ENCODE measurements around the gene OOEP. TPM values are rescaled to one million over a fixed set of nuclear protein-coding genes. Genes with fewer than 3 reads are reported as not detected.

OOEP gene
- total RNA-seq, 1 donor from 2014 or later, result not detected

- H3K27ac Mint-ChIP-seq, result no peak overlapping the region
- ATAC-seq (ENCODE audit: low read depth) (no peak), DNase-seq (no peak)
- intact Hi-C loops (cut with micrococcal nuclease), result no loop called here
- no peaks in the 10 kb centered on the region for H3K36me3 Mint-ChIP-seq (ENCODE audit: low read depth)
- H3K4me1 Mint-ChIP-seq, result peaks cover 6% of the 10 kb centered on the region
- H3K4me3 Mint-ChIP-seq, result no peak overlapping the region
- peaks cover 2% of the 10 kb centered on the region for H3K9me3 Mint-ChIP-seq
- TF ChIP-seq CTCF (IDR thresholded peaks at IDR 0.05), result no peak
- ChIA-PET CTCF (no interaction called here), POLR2A (interaction anchor here (0.9 kb wide), 1 partner anchor 48 kb away, joined by 3 read pairs; no protein-coding TSS in a partner anchor)
- H3K27me3 Mint-ChIP-seq, result no peaks in the 10 kb centered on the region
Measured at GRCh38 chr6:73377225-73377624, 7.5 kb upstream of the OOEP start.

GRCh38 chr6:73375216-73375615 is 5.5 kb upstream of the OOEP start:
- Mint-ChIP-seq H3K4me3 (no peak overlapping the region), H3K27ac (no peak overlapping the region), H3K27me3 (no peaks in the 10 kb centered on the region), H3K4me1 (peaks cover 6% of the 10 kb centered on the region), H3K36me3 (ENCODE audit: low read depth) (no peaks in the 10 kb centered on the region), H3K9me3 (peaks cover 2% of the 10 kb centered on the region)
- ATAC-seq (ENCODE audit: low read depth), result no peak
- no peak for DNase-seq
- ChIA-PET POLR2A (no interaction called here), CTCF (interaction anchor here (0.5 kb wide), 1 partner anchor 122 kb away, joined by 3 read pairs; no protein-coding TSS in a partner anchor)
- intact Hi-C loops (cut with micrococcal nuclease), result no loop called here
- TF ChIP-seq CTCF (IDR thresholded peaks at IDR 0.05), result no peak

- TF ChIP-seq CTCF (IDR thresholded peaks at IDR 0.05), result no peak
- no peak overlapping the region for H3K4me3 Mint-ChIP-seq
- intact Hi-C loops (cut with micrococcal nuclease), result no loop called here
- no peak for ATAC-seq (ENCODE audit: low read depth)
- no peak overlapping the region for H3K27ac Mint-ChIP-seq
- POLR2A ChIA-PET, result no interaction called here
- DNase-seq, result no peak
- H3K9me3 Mint-ChIP-seq, result peaks cover 2% of the 10 kb centered on the region
- no peaks in the 10 kb centered on the region for H3K27me3 Mint-ChIP-seq
- H3K4me1 Mint-ChIP-seq, result peaks cover 6% of the 10 kb centered on the region
- CTCF ChIA-PET, result no interaction called here
- no peaks in the 10 kb centered on the region for H3K36me3 Mint-ChIP-seq (ENCODE audit: low read depth)
Measured at GRCh38 chr6:73372516-73372915, 2.8 kb upstream of the OOEP start.

GRCh38 chr6:73371984-73372383 is 2.3 kb upstream of the OOEP start:
- DNase-seq (no peak), ATAC-seq (ENCODE audit: low read depth) (no peak)
- Mint-ChIP-seq H3K4me3 (no peak overlapping the region), H3K9me3 (peaks cover 2% of the 10 kb centered on the region), H3K4me1 (peaks cover 2% of the 10 kb centered on the region), H3K27ac (no peak overlapping the region), H3K27me3 (no peaks in the 10 kb centered on the region), H3K36me3 (ENCODE audit: low read depth) (no peaks in the 10 kb centered on the region)
- intact Hi-C loops (cut with micrococcal nuclease), result no loop called here
- no peak for TF ChIP-seq CTCF (IDR thresholded peaks at IDR 0.05)
- POLR2A ChIA-PET, result no interaction called here
- CTCF ChIA-PET, result no interaction called here

GRCh38 chr6:73369157-73369556 is 540 bp downstream of the OOEP start:
- Mint-ChIP-seq H3K27ac (no peak overlapping the region), H3K27me3 (peaks cover 5% of the 10 kb centered on the region), H3K36me3 (ENCODE audit: low read depth) (no peaks in the 10 kb centered on the region), H3K9me3 (peaks cover 2% of the 10 kb centered on the region), H3K4me1 (no peaks in the 10 kb centered on the region), H3K4me3 (no peak overlapping the region)
- no peak for ATAC-seq (ENCODE audit: low read depth)
- ChIA-PET CTCF (no interaction called here), POLR2A (no interaction called here)
- TF ChIP-seq CTCF (IDR thresholded peaks at IDR 0.05), result no peak
- intact Hi-C loops (cut with micrococcal nuclease), result no loop called here
- no peak for DNase-seq
